ENCODE data around the gene SEC23A. TPM values are rescaled to one million over a fixed set of nuclear protein-coding genes. Genes with fewer than 3 reads are reported as not detected.

The SEC23A gene
- total RNA-seq, 4 donors from 2014 or later, result 59.4 to 77.9 (median 67.4) TPM

- H3K9me3 ChIP-seq, result no peaks in the 10 kb centered on the region
- peaks cover 4 to 8% of the 10 kb centered on the region in 2 donors for H3K4me1 ChIP-seq
- WGBS, 2 donors, result 97% methylated on average over 4 of the region's 4 CpGs
- H3K27ac ChIP-seq, result no peak overlapping the region
- H3K27me3 ChIP-seq, result no peaks in the 10 kb centered on the region
- intact Hi-C loops (cut with DNase I), result no loop called here
- no peak for TF ChIP-seq POLR2A (IDR thresholded peaks at IDR 0.05)
- no peak for TF ChIP-seq CTCF (IDR thresholded peaks at IDR 0.05)
- no peak overlapping the region for H3K4me3 ChIP-seq (replicated peaks in 1 of 3)
- H3K36me3 ChIP-seq, result peaks cover 27 to 57% of the 10 kb centered on the region in 2 donors
- DNase-seq, result no peak
Observed at GRCh38 chr14:39090548-39091111, 12.4 kb downstream of the SEC23A start.

- intact Hi-C loops (cut with DNase I), result no loop called here
- Histone ChIP-seq H3K36me3 (peaks cover 25 to 59% of the 10 kb centered on the region in 2 donors), H3K27ac (no peak overlapping the region), H3K9me3 (no peaks in the 10 kb centered on the region), H3K4me3 (replicated peaks in 1 of 3) (no peak overlapping the region), H3K27me3 (no peaks in the 10 kb centered on the region), H3K4me1 (no peaks in the 10 kb centered on the region)
- no peak for DNase-seq
- TF ChIP-seq POLR2A (IDR thresholded peaks at IDR 0.05) (no peak), CTCF (IDR thresholded peaks at IDR 0.05) (no peak)
- 96 to 97% methylated on average over 2 of the region's 2 CpGs for WGBS, 2 donors
Observed at GRCh38 chr14:39087493-39087892, 15.5 kb downstream of the SEC23A start.

- intact Hi-C loops (cut with DNase I), result no loop called here
- Histone ChIP-seq H3K27me3 (no peaks in the 10 kb centered on the region), H3K9me3 (no peaks in the 10 kb centered on the region), H3K27ac (no peak overlapping the region), H3K4me3 (replicated peaks in 1 of 3) (no peak overlapping the region), H3K36me3 (peaks cover 20 to 54% of the 10 kb centered on the region in 2 donors), H3K4me1 (no peaks in the 10 kb centered on the region)
- no peak for DNase-seq
- TF ChIP-seq CTCF (IDR thresholded peaks at IDR 0.05) (no peak), POLR2A (IDR thresholded peaks at IDR 0.05) (no peak)
- 88 to 94% methylated on average over 7 of the region's 7 CpGs for WGBS, 2 donors
Observed at GRCh38 chr14:39085933-39086332, 17.1 kb downstream of the SEC23A start.

- no peak overlapping the region for H3K27ac ChIP-seq
- no peaks in the 10 kb centered on the region for H3K9me3 ChIP-seq
- intact Hi-C loops (cut with DNase I), result no loop called here
- TF ChIP-seq CTCF (IDR thresholded peaks at IDR 0.05) (no peak), POLR2A (IDR thresholded peaks at IDR 0.05) (no peak)
- H3K36me3 ChIP-seq, result peaks cover 20 to 47% of the 10 kb centered on the region in 2 donors
- H3K4me3 ChIP-seq (replicated peaks in 1 of 3), result no peak overlapping the region
- H3K27me3 ChIP-seq, result no peaks in the 10 kb centered on the region
- 79 to 86% methylated on average over 5 of the region's 5 CpGs for WGBS, 2 donors
- no peak for DNase-seq
- H3K4me1 ChIP-seq, result no peaks in the 10 kb centered on the region
Observed at GRCh38 chr14:39083127-39083526, 19.9 kb downstream of the SEC23A start.

- intact Hi-C loops (cut with DNase I), result no loop called here
- H3K36me3 ChIP-seq, result peaks cover 21 to 46% of the 10 kb centered on the region in 2 donors
- no peak overlapping the region for H3K4me3 ChIP-seq (replicated peaks in 1 of 3)
Observed at GRCh38 chr14:39080886-39081285, 22.1 kb downstream of the SEC23A start.

More at GRCh38 chr14:39080886-39081285, 22.1 kb downstream of the SEC23A start:
- no peak overlapping the region for H3K27ac ChIP-seq
- TF ChIP-seq POLR2A (IDR thresholded peaks at IDR 0.05) (no peak), CTCF (IDR thresholded peaks at IDR 0.05) (no peak)
- H3K9me3 ChIP-seq, result no peaks in the 10 kb centered on the region
- H3K4me1 ChIP-seq, result no peaks in the 10 kb centered on the region
- WGBS, 2 donors, result 97 to 100% methylated on average over 1 of the region's 1 CpG
- DNase-seq, result no peak
- no peaks in the 10 kb centered on the region for H3K27me3 ChIP-seq
